DND-41 (cell line): ENCODE data around the gene NSMCE3.

ENCODE experiments used
- ATAC-seq: fragments of 200-7000 bp; cut with Tn5 transposase; 3 replicates; pipeline ENCODE4 v1.9.1; 2021; ENCODE audit warnings: low read depth; ENCODE audit not compliant: insufficient read depth
- DNase-seq: peaks from one replicate; pipeline ENCODE4 v3.0.0-alpha.2; 2020
- H2AFZ ChIP-seq: 2 replicates; pipeline ENCODE4 v1.6.0; 2012; ENCODE audit warnings: low read depth, low read length
- H3K27ac ChIP-seq: 2 replicates; pipeline ENCODE4 v1.5.1; 2012; ENCODE audit warnings: low read length, inconsistent platforms
- H3K27me3 ChIP-seq: fragments of 200-600 bp; sonication (generic); 2 replicates; pipeline ENCODE4 v1.6.0; 2012; ENCODE audit warnings: low read length, mild to moderate bottlenecking, inconsistent platforms; ENCODE audit not compliant: insufficient read depth, poor library complexity
- H3K36me3 ChIP-seq: 2 replicates; pipeline ENCODE4 v1.5.1; 2012; ENCODE audit warnings: low read length, inconsistent platforms; ENCODE audit not compliant: insufficient read depth
- H3K4me1 ChIP-seq: 2 replicates; pipeline ENCODE4 v1.5.1; 2012; ENCODE audit warnings: mild to moderate bottlenecking, low read length; ENCODE audit not compliant: insufficient read depth
- H3K4me2 ChIP-seq: 2 replicates; pipeline ENCODE4 v1.6.0; 2012; ENCODE audit warnings: mild to moderate bottlenecking, moderate library complexity, low read length, inconsistent platforms; ENCODE audit not compliant: insufficient read depth
- H3K4me3 ChIP-seq, 2 experiments: fragments of 200-600 bp in 1 of 2; shearing (Covaris generic) in 1 of 2; 2 replicates each; pipeline ENCODE4 v1.5.1; 2012 to 2016; ENCODE audit warnings: inconsistent platforms in 2 of 2, low read length in 2 of 2, mild to moderate bottlenecking in 2 of 2, low read depth in 1 of 2, moderate library complexity in 1 of 2
- H3K79me2 ChIP-seq: 2 replicates; pipeline ENCODE4 v1.6.0; 2012; ENCODE audit warnings: low read length, inconsistent platforms; ENCODE audit not compliant: insufficient read depth
- H3K9ac ChIP-seq: 2 replicates; pipeline ENCODE4 v1.6.0; 2012; ENCODE audit warnings: low read depth, mild to moderate bottlenecking, inconsistent platforms, low read length, moderate library complexity
- H3K9me3 ChIP-seq: 2 replicates; pipeline ENCODE4 v1.5.1; 2012; ENCODE audit warnings: low read length, moderate library complexity, mild to moderate bottlenecking, inconsistent platforms; ENCODE audit not compliant: insufficient read depth, severe bottlenecking
- H4K20me1 ChIP-seq: 2 replicates; pipeline ENCODE4 v1.6.0; 2012; ENCODE audit warnings: low read length; ENCODE audit not compliant: insufficient read depth
- CTCF ChIP-seq: IDR thresholded peaks from 2 replicates; pipeline ENCODE4 v1.5.1; 2012; ENCODE audit warnings: borderline replicate concordance, low read length, moderate library complexity, mild to moderate bottlenecking; ENCODE audit not compliant: poor library complexity, severe bottlenecking; ENCODE audit errors: extremely low read depth
- EZH2 ChIP-seq: IDR thresholded peaks from 3 replicates; pipeline ENCODE4 v1.6.1; 2012; ENCODE audit warnings: borderline replicate concordance, low read depth, mild to moderate bottlenecking, moderate library complexity, low read length, inconsistent platforms; ENCODE audit not compliant: severe bottlenecking

The NSMCE3 gene

GRCh38 chr15:29285386-29285785 is 15.8 kb upstream of the NSMCE3 start:
- Histone ChIP-seq H2AFZ (no peak overlapping the region), H4K20me1 (no peaks in the 10 kb centered on the region), H3K4me3 (no peak overlapping the region), H3K4me1 (no peaks in the 10 kb centered on the region), H3K9me3 (no peaks in the 10 kb centered on the region), H3K79me2 (no peaks in the 10 kb centered on the region), H3K27ac (no peak overlapping the region), H3K9ac (no peak overlapping the region), H3K27me3 (no peaks in the 10 kb centered on the region), H3K4me2 (no peak overlapping the region), H3K36me3 (no peaks in the 10 kb centered on the region)
- no peak for DNase-seq
- no peak for TF ChIP-seq CTCF
- no peak for TF ChIP-seq EZH2
- no peak for ATAC-seq

GRCh38 chr15:29283381-29283780 is 13.8 kb upstream of the NSMCE3 start:
- H4K20me1 ChIP-seq = no peaks in the 10 kb centered on the region

GRCh38 chr15:29280514-29280913 is 10.9 kb upstream of the NSMCE3 start:
- Histone ChIP-seq H3K9me3 (no peaks in the 10 kb centered on the region), H3K4me2 (no peak overlapping the region), H3K36me3 (no peaks in the 10 kb centered on the region)

More at GRCh38 chr15:29283381-29283780, 13.8 kb upstream of the NSMCE3 start:
- no peaks in the 10 kb centered on the region for H3K79me2 ChIP-seq
- H3K9me3 ChIP-seq = no peaks in the 10 kb centered on the region
- no peak overlapping the region for H3K4me3 ChIP-seq
- H3K9ac ChIP-seq = no peak overlapping the region
- DNase-seq (no peak), ATAC-seq (no peak)
- H2AFZ ChIP-seq = no peak overlapping the region
- no peaks in the 10 kb centered on the region for H3K36me3 ChIP-seq
- no peaks in the 10 kb centered on the region for H3K4me1 ChIP-seq
- H3K27ac ChIP-seq = no peak overlapping the region
- TF ChIP-seq CTCF (no peak), EZH2 (no peak)
- H3K4me2 ChIP-seq = no peak overlapping the region
- H3K27me3 ChIP-seq = no peaks in the 10 kb centered on the region

More at GRCh38 chr15:29280514-29280913, 10.9 kb upstream of the NSMCE3 start:
- H3K4me1 ChIP-seq = no peaks in the 10 kb centered on the region
- no peak for DNase-seq
- H3K9ac ChIP-seq = no peak overlapping the region
- H3K4me3 ChIP-seq = no peak overlapping the region
- no peak overlapping the region for H2AFZ ChIP-seq
- H3K27me3 ChIP-seq = no peaks in the 10 kb centered on the region
- H4K20me1 ChIP-seq = no peaks in the 10 kb centered on the region
- no peak for ATAC-seq
- no peaks in the 10 kb centered on the region for H3K79me2 ChIP-seq
- H3K27ac ChIP-seq = no peak overlapping the region
- TF ChIP-seq CTCF (no peak), EZH2 (no peak)
